GM13976 (cell line): ENCODE measurements around the gene FNDC7.
A peak's percentile ranks its signal among the peaks of the same experiment; 100 is the strongest.

Source experiments
- DNase-seq: peaks from one replicate; pipeline ENCODE4 v3.0.0; 2012; ENCODE audit warnings: low spot score
- in situ Hi-C: fragments of 300-500 bp; cut with MboI; formaldehyde crosslinking; loops from one replicate; pipeline ENCODE4 v1.12.0; 2022; ENCODE audit warnings: low sequenced_read_pairs, mixed read lengths, inconsistent platforms; ENCODE audit not compliant: unreplicated experiment
- TF ChIP-seq, protein P1 (sequence below): IDR thresholded peaks from 2 replicates; pipeline ENCODE4 v1.5.1; 2012; ENCODE audit warnings: borderline replicate concordance, mild to moderate bottlenecking; ENCODE audit not compliant: insufficient read depth; ENCODE audit errors: extremely low read depth, missing control alignments, control extremely low read depth

Gene FNDC7

DNA sequence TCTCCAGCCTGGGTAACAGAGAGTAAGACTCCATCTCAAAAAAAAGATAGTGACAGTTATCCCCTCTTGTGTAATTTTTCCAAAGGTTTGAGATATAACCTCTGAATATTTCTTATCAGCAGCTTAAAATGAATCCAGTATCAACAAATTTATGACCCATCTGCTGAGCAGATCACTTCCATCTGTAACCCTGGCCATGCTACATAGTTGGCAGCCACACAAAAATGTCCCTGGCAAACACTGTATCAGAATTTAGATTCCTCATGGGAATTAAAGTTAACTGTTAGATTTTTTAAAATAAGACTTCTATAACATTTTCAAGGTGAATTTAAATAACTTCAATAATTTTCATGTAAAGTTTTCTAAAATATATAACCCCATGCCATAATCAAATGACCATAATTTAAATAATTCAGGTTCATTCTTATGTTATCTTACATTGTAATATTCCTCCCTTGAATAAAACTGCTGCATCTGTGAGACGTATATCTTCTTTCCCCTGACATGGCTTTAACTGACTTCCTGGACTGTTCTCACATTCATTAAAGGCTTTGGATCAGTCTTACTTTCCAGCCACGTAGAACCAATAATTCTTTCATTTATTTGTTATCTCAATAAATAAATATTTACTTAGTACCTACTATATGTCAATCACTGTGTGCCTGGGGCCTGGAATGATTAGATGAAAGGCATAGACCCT is 25.9 kb upstream of the FNDC7 start:
- TF ChIP-seq, protein P1, sequence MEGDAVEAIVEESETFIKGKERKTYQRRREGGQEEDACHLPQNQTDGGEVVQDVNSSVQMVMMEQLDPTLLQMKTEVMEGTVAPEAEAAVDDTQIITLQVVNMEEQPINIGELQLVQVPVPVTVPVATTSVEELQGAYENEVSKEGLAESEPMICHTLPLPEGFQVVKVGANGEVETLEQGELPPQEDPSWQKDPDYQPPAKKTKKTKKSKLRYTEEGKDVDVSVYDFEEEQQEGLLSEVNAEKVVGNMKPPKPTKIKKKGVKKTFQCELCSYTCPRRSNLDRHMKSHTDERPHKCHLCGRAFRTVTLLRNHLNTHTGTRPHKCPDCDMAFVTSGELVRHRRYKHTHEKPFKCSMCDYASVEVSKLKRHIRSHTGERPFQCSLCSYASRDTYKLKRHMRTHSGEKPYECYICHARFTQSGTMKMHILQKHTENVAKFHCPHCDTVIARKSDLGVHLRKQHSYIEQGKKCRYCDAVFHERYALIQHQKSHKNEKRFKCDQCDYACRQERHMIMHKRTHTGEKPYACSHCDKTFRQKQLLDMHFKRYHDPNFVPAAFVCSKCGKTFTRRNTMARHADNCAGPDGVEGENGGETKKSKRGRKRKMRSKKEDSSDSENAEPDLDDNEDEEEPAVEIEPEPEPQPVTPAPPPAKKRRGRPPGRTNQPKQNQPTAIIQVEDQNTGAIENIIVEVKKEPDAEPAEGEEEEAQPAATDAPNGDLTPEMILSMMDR: no peak

DNA sequence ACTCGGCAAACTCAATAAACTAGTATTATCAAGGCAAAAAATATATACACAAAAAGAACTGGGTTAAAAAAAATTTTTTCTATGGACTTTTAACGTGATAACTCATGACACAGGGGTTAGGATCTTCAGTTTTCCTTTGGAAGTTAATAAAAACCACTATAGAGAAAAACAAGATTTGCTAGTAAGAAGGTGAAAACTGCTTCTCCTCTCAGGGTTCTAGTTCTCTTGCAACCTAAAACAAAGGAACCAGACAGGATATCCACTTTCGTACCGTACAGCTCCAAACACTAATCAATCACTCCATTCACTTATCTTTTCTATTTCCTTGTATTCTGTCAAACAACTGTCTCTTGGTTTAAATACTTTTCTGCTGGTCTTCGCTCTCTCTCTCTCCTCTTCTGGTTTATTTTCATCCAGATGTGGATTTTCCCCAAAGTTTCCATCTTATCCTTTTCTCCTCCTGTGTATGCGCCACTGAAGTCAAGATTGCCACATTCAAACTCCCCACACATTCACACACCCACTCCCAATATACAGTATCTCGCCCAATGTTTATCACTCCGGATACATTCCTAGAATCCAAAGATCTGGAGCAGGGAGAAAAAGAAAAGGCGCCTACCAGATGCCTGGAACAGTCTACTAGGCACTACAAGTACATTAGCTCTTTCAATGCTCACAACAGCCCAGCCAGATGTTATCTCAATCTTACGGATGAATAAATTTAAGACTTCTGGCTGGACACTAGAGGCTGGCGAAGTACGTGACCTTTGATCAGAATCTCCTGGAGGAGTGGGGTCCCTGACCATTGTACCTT is 21.4 kb upstream of the FNDC7 start:
- TF ChIP-seq, protein P1: no peak
- in situ Hi-C loops: no loop called here
- DNase-seq: no peak

More for the DNA sequence above, 25.9 kb upstream of the FNDC7 start:
- DNase-seq: no peak
- in situ Hi-C loops: no loop called here

DNA sequence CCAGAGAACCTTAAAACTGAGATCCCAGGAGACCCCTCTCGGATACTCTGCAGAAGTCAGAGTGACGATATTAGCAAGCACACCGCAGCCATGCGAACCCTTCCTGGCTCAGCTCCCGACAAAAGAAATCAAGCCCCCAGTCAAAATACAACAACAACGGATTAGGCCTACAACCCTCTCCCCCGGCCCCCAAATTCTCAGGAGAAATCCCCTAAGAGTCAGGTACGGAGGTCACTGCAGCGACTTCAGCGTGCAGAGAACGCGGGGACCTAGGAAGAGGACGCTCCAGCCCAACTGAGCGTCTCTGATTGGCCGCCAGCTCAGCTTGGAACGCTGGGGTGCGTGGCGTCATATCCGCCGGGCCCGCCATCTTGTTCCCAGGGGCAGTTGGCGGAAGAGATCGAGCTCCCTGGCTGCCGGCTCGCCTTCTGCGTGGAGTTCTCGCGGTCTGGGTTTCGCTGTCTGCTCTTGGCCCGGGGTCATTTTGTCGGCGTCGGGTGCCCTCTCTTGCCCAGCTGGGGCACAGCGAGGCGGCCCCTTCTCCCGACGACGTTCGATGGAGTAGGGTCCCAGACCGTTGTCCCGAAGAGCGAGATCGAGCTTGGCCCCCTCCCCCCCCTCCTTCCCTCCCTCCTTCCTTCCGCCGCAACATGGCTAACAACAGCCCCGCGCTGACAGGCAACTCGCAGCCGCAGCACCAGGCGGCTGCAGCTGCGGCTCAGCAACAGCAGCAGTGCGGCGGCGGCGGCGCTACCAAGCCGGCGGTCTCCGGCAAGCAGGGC is 20.6 kb upstream of the FNDC7 start, which contains the start of gene PRPF38B:
Gene PRPF38B (plus strand): TSS at position 369 of the 782 bp plus-strand sequence. CDS start 282 bp downstream, at position 651.
- DNase-seq: peak; percentile 95
- TF ChIP-seq, protein P1: no peak
- in situ Hi-C loops: no loop called here

DNA sequence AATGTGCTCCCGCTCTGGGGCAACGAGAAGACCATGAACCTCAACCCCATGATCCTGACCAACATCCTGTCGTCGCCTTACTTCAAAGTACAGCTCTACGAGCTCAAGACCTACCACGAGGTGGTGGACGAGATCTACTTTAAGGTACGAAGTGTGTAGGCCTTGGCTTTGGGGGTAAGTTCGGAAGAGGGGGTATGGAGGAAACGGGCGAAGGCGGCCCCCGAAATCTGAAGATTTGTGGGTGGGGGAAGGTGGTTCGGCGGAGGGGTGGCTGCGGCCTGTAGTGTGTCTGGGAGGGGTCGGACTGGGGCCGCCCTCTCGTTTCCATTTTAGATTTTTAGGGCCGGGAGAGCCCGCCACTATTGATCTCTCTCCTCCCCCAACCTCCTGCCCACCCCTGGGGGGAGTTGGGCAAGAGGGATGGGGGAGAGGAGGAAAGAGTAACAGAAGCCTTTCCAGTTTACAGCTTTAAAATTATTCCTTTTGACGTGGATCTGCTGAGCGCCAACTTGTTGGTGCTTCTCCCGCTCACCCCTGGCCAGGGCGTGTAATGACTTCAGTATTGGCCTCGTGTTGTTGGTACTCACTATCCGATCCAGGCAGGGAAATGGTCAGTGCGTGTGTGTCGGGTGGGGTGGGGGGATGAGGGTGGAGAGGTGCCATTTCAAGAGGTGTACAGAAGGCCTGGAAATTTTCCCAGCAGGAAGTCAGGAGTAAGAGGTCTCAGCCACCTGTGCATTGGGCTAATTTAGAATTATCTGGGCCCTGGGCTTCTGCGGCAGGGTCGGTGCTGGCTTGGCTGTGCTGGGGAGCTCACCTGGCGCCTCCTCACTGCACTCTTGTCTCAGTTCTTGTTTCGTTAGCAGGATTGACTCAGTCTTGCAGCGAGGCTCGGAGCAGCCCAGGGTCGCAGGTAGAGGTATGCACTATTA is 19.7 kb upstream of the FNDC7 start:
- DNase-seq: peak; percentile 68
- TF ChIP-seq, protein P1: peak; percentile 33
- in situ Hi-C loops: no loop called here

DNA sequence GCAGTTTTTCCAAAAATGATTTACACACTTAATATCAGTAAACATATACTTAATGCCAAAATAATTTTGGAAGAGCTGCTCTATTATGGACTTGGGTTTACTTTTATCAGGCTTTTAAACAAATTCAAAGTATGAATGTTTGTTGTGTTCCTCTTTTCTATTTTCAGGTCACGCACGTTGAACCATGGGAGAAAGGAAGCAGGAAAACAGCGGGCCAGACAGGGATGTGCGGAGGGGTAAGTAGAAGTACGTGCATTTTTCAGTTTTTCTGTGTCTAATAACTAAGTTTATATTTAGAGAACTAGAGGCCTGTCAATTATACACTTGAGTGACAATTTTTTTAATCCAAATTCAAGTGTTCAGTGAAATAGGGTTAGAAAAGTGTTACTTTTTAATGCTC is 17.2 kb upstream of the FNDC7 start:
- in situ Hi-C loops: no loop called here
- TF ChIP-seq, protein P1: no peak
- no peak for DNase-seq
